HG03442 (cell line): Measurements from ENCODE around the gene VGLL4.
"Not testable (repeated sequence)": the region's sequence is repeated elsewhere in the genome, so short reads cannot be mapped to it uniquely, and the experiment has no call there.

ENCODE experiments used
- ATAC-seq: cut with Tn5 transposase; IDR thresholded peaks from one replicate; pipeline ENCODE4 v1.9.1; 2021; ENCODE audit warnings: mild to moderate bottlenecking, moderate library complexity; ENCODE audit not compliant: unreplicated experiment

The VGLL4 gene

GRCh38 chr3:11588755-11589154 lies 55.0 kb downstream of the VGLL4 start:
- ATAC-seq = no peak

GRCh38 chr3:11588338-11588737 lies 55.4 kb downstream of the VGLL4 start:
- no peak for ATAC-seq

GRCh38 chr3:11587766-11588165 lies 55.9 kb downstream of the VGLL4 start:
- no peak for ATAC-seq

DNA sequence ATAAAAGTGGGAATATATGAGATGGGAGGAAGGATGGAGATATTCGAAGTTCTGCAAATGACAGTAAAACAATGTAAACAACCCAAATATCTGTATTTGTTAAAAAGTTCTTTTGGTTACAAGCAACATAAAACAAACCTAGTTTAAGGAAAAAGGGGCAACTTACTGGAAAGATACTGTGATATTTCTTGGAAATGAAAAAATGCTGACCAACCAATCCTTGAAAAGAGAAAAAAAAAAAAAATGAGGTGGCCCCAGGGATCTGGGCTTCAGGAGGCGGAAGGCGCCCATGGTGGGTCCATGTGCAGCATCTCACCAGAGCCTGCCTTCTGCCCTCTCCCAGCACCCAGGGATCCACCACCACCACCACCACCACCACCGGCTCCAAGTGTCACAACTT lies 59.1 kb downstream of the VGLL4 start:
- ATAC-seq = no peak

DNA sequence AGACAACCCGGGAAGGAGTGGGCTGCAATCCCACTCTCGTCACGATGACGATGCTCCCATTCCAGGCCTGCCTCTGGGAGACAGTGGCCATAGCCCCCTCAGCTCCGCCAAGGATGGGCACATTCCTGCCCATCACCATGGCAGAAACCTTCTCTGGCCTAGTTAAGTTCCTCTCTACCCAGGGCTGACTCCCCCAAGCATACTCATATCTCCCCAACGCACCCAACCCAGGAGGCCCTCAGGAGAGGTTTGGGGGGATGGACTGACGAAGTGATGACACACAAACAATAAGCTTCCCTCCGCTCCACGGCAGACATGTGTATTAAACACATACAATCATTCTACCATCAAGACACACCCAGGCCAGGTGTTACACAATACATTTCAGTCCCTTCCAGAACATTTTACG lies 60.1 kb downstream of the VGLL4 start:
- no peak for ATAC-seq

DNA sequence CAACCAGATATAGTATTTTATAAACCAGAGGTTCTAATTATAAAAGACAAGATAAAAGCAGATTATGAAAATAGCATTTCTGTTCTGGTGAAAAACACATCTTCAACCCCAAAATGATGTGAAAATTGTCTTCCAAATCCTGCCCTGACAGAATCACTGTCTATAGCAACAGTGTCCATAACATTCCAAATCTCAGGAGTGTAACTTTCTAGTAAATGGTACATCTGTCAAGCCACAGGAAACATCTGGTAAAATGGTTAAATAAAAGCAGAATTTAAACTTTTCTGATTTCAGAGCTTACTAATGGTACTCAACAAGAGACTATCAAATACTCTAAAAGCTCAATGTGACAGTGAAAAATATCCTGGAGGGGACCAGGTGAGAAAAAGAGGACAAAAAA lies 60.5 kb downstream of the VGLL4 start:
- no peak for ATAC-seq

DNA sequence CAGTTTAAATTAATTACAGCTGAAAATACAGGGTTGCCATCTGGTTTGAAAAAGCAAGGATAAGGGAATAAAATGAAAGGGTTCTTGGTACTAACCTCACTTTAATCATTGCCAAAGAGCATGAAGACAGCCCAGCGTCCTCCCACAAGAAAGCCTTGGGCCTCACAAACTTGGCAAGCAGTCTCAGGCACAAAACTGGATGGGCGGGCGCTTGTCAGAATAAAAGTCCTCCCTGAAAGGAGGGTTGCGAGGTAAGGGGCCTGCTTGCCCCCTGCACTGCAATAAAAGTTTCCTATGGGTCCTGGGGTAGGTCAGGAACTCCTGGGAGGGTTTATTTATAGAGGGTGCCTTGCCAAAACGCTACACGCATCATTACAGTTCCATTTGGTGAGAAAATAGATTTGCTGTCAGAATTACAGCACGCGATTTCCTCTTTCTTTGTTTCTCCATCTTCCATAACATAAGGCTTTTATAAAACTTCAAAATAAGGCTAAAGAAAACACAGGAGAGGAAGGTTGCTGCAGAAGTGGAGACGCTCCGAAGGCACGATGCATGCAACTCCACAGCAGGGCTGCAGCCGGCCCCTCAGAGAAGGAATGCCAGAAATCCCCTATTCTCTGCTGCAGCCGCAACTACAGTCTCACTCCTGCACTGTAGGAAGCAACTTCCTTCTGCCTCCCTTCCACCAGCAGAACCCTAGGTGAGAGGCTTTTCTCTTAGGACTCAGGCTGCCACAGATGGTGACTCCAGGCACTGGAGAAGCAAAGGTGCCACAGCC lies 61.3 kb downstream of the VGLL4 start:
- no peak for ATAC-seq

GRCh38 chr3:11581237-11582190 lies 62.2 kb downstream of the VGLL4 start:
- no peak for ATAC-seq

DNA sequence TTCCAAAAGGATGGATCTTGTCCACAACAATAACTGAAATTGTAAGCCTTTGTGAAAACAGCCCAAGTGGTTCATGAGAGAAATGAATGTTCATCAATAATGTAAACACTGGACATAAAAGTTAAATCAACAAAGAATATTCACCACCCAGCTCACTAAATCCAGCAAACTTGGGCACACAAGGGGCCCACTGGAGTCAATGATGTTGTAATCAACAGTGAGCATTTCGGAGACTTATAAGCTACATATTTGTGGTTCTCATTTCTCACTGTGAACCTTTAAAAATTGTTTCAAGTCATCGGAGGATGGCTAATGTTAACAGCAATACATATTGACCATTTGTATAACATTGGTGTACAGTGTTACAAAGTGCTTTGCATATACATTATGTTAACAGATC lies 63.1 kb downstream of the VGLL4 start:
- ATAC-seq = no peak

GRCh38 chr3:11578169-11578568 lies 65.5 kb downstream of the VGLL4 start:
- no peak for ATAC-seq

DNA sequence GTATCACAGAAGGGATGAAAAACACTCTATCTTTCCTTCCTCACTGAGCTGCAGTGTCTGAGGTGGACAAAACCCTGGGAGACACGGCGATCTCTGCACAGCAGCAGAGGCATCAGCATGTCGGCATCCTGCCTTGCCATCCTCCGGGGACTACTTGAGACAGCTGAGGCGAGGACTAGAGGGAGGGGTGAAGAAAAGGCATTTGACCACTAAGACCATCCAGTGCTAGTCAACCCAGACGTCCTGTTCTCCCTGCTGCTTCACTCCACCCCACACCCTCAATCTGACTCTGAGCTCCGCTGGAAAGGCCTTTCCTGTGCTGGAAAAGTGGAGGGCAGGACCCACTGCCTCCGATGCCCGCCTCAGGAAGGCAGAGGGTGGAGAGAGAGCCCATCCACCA lies 67.3 kb downstream of the VGLL4 start:
- ATAC-seq = no peak

- no peak for ATAC-seq
Measured at GRCh38 chr3:11575677-11576076, 68.0 kb downstream of the VGLL4 start.

GRCh38 chr3:11574981-11575669 lies 68.6 kb downstream of the VGLL4 start:
- no peak for ATAC-seq

- ATAC-seq = not testable (repeated sequence)
Measured at GRCh38 chr3:11572660-11573059, 71.1 kb downstream of the VGLL4 start.

- ATAC-seq = no peak
Measured at GRCh38 chr3:11570789-11571495, 72.8 kb downstream of the VGLL4 start.

GRCh38 chr3:11570251-11570650 lies 73.5 kb downstream of the VGLL4 start:
- ATAC-seq = no peak

DNA sequence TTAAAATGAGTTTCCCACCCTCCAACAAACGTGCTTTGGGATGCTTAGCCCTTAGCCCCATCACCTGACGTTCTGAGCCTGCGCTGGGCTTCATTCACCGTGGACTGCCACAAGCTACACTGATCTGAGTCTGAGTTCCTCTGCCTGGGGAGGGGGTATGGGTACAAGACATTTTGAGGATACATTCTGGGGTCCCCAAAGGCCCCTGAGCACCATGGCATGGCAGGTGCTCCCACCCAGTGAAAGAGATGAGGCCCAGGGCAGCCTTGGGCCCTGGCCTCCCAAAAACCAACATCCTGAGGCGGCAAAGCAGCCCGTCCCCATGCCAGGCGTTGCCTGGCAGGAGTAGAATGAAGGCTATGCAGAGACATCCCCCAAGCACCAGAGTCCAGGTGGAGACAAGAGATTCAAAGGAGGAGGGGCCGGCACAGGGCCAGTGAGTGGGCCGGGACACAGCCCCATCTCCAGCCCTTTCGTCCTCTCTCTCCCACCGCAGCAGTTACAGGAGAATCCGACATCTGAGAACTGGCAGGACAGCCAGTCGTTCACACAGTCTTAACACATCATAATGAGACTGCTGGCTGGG lies 74.5 kb downstream of the VGLL4 start:
- ATAC-seq = no peak

DNA sequence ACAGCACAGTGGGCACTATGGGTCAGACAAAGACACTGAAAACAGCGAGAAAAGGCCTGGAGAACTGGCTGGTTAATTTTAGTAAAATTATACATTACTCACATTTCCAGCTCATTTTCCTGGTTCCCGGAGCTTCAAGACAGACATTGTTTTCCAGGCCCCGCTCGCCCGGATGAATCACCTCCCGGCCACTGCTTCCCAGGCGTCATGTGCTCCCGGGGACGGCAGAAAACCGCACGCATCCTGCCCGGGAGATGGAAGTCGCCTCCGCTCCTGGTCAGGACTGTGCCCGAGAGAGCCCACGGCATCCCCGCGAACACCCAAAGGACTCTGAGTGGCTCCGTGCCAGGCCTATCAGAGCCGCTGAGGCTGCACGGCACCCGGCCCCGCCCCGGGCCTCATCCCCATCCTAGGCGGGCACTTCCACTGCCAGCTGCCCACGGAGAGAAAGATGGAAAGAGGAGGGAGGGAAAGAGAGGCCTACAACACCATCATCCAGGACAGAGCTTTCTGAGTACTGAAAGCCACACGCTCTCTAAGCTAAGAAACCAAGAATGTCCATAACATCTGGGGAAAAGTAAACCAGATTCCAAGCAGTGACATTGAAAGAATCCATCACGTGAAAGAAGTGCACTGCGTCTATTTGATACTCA lies 75.1 kb downstream of the VGLL4 start:
- ATAC-seq = no peak

GRCh38 chr3:11567516-11568467 lies 75.9 kb downstream of the VGLL4 start:
- no peak for ATAC-seq
